Aorta (tissue), 5 donors: Measurements from ENCODE around the gene ABCB8. TPM values are rescaled to one million over a fixed set of nuclear protein-coding genes. Genes with fewer than 3 reads are reported as not detected.

Source experiments
- ATAC-seq: fragments of 200-7000 bp; cut with Tn5 transposase; one replicate; pipeline ENCODE4 v1.9.1; 2022; ENCODE audit warnings: moderate library complexity; ENCODE audit not compliant: low FRiP score
- DNase-seq, 2 donors: peaks; one replicate each; pipeline ENCODE4 v3.0.0-alpha.2; 2020
- H3K27ac ChIP-seq, 2 donors: one replicate each; pipeline ENCODE4 v1.5.1; 2013; ENCODE audit warnings: low read length in 2 of 2, mild to moderate bottlenecking in 2 of 2, moderate library complexity in 2 of 2, control low read depth in 1 of 2, inconsistent platforms in 1 of 2, low read depth in 1 of 2
- H3K27me3 ChIP-seq, 2 donors: one replicate each; pipeline ENCODE4 v1.6.1; 2013; ENCODE audit warnings: control low read depth in 1 of 2, low read length in 1 of 2, mild to moderate bottlenecking in 1 of 2, moderate library complexity in 1 of 2; ENCODE audit not compliant: insufficient read depth in 2 of 2, control insufficient read depth in 1 of 2
- H3K36me3 ChIP-seq, 2 donors: one replicate each; pipeline ENCODE4 v1.6.1; 2013; ENCODE audit warnings: control low read depth in 1 of 2, low read length in 1 of 2, mild to moderate bottlenecking in 1 of 2; ENCODE audit not compliant: insufficient read depth in 2 of 2, control insufficient read depth in 1 of 2
- H3K4me1 ChIP-seq, 2 donors: one replicate each; pipeline ENCODE4 v1.6.1; 2013; ENCODE audit warnings: low read length in 2 of 2, control low read depth in 1 of 2, mild to moderate bottlenecking in 1 of 2, moderate library complexity in 1 of 2; ENCODE audit not compliant: insufficient read depth in 2 of 2, control insufficient read depth in 1 of 2
- H3K4me3 ChIP-seq, 2 donors: one replicate each; pipeline ENCODE4 v1.5.1; 2013; ENCODE audit warnings: low read length in 2 of 2, control low read depth in 1 of 2, mild to moderate bottlenecking in 1 of 2
- H3K9me3 ChIP-seq: one replicate; pipeline ENCODE4 v1.6.1; 2013; ENCODE audit warnings: mild to moderate bottlenecking, low read length; ENCODE audit not compliant: control insufficient read depth
- WGBS, 2 donors: extraction: QIAGEN DNeasy Blood & Tissue Kit; methylation state at CpG; one replicate each; pipeline ENCODE4 v1.1.7; 2013; 5-methylcytosine and 5-hydroxymethylcytosine counted together
- intact Hi-C, 2 donors: fragments of 100-400 bp; cut with DNase I; formaldehyde crosslinking; loops; one replicate each; pipeline versions ENCODE4 v1.14.2 to v1.15.0; 2022
- polyA plus RNA-seq, 2 donors: library from polyadenylated mRNA; stranded (reverse); fragments of 200-250 nt; gene quantifications; one replicate each; pipeline ENCODE4 v1.2.3, GENCODE V29; 2013
- total RNA-seq, 2 donors: library from RNA; stranded (reverse); fragmentation: NEBNext Ultra II Directional; extraction: Animal tissue kit (Norgen Biotek cat#: 25700); gene quantifications; one replicate each; pipeline ENCODE4 v1.2.1, GENCODE V29; 2021
- donor health status: healthy with polysubstance abuse.
- donor health status: Bipolar disorder and iron deficiency.
- donor health status: DM: no; HTN: no; CAD: no.
- donor health status: DM: no; HTN: no; CAD: no.
- donor health status: DM: yes; HTN: yes; CAD: no.

The ABCB8 gene
- total and polyA plus RNA-seq, 4 donors: 5.5 to 39.7 (median 24.7) TPM

- no peak overlapping the region for H3K27ac ChIP-seq
- peak overlapping the region; percentile 57 to 75 for H3K4me3 ChIP-seq
- DNase-seq (peak in 1 of 2 donors; percentile 85), ATAC-seq (no peak)
- no peaks in the 10 kb centered on the region for H3K36me3 ChIP-seq
- H3K9me3 ChIP-seq: no peaks in the 10 kb centered on the region
- H3K4me1 ChIP-seq: no peaks in the 10 kb centered on the region
- no peaks in the 10 kb centered on the region for H3K27me3 ChIP-seq
- 3% methylated on average over 21 of the region's 21 CpGs for WGBS, 2 donors
- intact Hi-C loops: loop anchor here in 1 of 2 donors (1.0 kb wide), 1 partner anchor 20 kb away; the partner anchor contains the start of gene FASTK
Measured at GRCh38 chr7:151060416-151061212, 32.4 kb downstream of the ABCB8 start.

GRCh38 chr7:151061213-151062110, 33.2 kb downstream of the ABCB8 start:
- DNase-seq (no peak), ATAC-seq (no peak)
- WGBS, 2 donors: 44 to 49% methylated on average over 33 of the region's 33 CpGs
- Histone ChIP-seq H3K36me3 (no peaks in the 10 kb centered on the region), H3K27me3 (no peaks in the 10 kb centered on the region), H3K4me3 (no peak overlapping the region), H3K4me1 (no peaks in the 10 kb centered on the region), H3K27ac (no peak overlapping the region), H3K9me3 (no peaks in the 10 kb centered on the region)
- intact Hi-C loops: loop anchor here in 1 of 2 donors (1.0 kb wide), 1 partner anchor 19 kb away; the partner anchor contains the start of gene FASTK

GRCh38 chr7:151062111-151062398, 33.8 kb downstream of the ABCB8 start:
- DNase-seq (no peak), ATAC-seq (no peak)
- WGBS, 2 donors: 51 to 62% methylated on average over 10 to 11 of the region's 11 CpGs
- Histone ChIP-seq H3K4me1 (no peaks in the 10 kb centered on the region), H3K27me3 (no peaks in the 10 kb centered on the region), H3K4me3 (no peak overlapping the region), H3K36me3 (no peaks in the 10 kb centered on the region), H3K27ac (no peak overlapping the region), H3K9me3 (no peaks in the 10 kb centered on the region)
- intact Hi-C loops: no loop called here

- Histone ChIP-seq H3K4me3 (no peak overlapping the region), H3K9me3 (no peaks in the 10 kb centered on the region), H3K4me1 (no peaks in the 10 kb centered on the region), H3K27ac (peak overlapping the region in 1 of 2 donors; percentile 23), H3K36me3 (peaks cover 2 to 4% of the 10 kb centered on the region in 2 donors), H3K27me3 (no peaks in the 10 kb centered on the region)
- intact Hi-C loops: no loop called here
- ATAC-seq (no peak), DNase-seq (peak in 1 of 2 donors; percentile 89)
- WGBS, 2 donors: 21 to 24% methylated on average over 38 to 43 of the region's 43 CpGs
Measured at GRCh38 chr7:151062399-151063211, 34.4 kb downstream of the ABCB8 start.

GRCh38 chr7:151063212-151063561, 34.9 kb downstream of the ABCB8 start:
- Histone ChIP-seq H3K9me3 (no peaks in the 10 kb centered on the region), H3K36me3 (peaks cover 2 to 8% of the 10 kb centered on the region in 2 donors), H3K27me3 (no peaks in the 10 kb centered on the region), H3K4me3 (no peak overlapping the region), H3K27ac (no peak overlapping the region), H3K4me1 (no peaks in the 10 kb centered on the region)
- DNase-seq: no peak
- intact Hi-C loops: no loop called here
- no peak for ATAC-seq
- WGBS, 2 donors: 7 to 22% methylated on average over 11 of the region's 11 CpGs

GRCh38 chr7:151064454-151064853, 36.2 kb downstream of the ABCB8 start:
- no peak overlapping the region for H3K27ac ChIP-seq
- H3K9me3 ChIP-seq: no peaks in the 10 kb centered on the region
- H3K4me3 ChIP-seq: no peak overlapping the region
- intact Hi-C loops: no loop called here
- ATAC-seq: no peak
- no peaks in the 10 kb centered on the region for H3K4me1 ChIP-seq
- H3K36me3 ChIP-seq: peaks cover 2 to 8% of the 10 kb centered on the region in 2 donors
- no peaks in the 10 kb centered on the region for H3K27me3 ChIP-seq
- DNase-seq: no peak
- 92 to 93% methylated on average over 17 to 18 of the region's 18 CpGs for WGBS, 2 donors

GRCh38 chr7:151064993-151065392, 36.7 kb downstream of the ABCB8 start:
- WGBS, 2 donors: 86 to 88% methylated on average over 6 of the region's 6 CpGs
- Histone ChIP-seq H3K27me3 (no peaks in the 10 kb centered on the region), H3K4me3 (no peak overlapping the region), H3K36me3 (peaks cover 2 to 8% of the 10 kb centered on the region in 2 donors), H3K4me1 (no peaks in the 10 kb centered on the region), H3K27ac (no peak overlapping the region), H3K9me3 (no peaks in the 10 kb centered on the region)
- intact Hi-C loops: no loop called here
- ATAC-seq: no peak
- DNase-seq: no peak

- no peaks in the 10 kb centered on the region for H3K27me3 ChIP-seq
- DNase-seq (no peak), ATAC-seq (no peak)
- intact Hi-C loops: no loop called here
- no peaks in the 10 kb centered on the region for H3K4me1 ChIP-seq
- H3K4me3 ChIP-seq: no peak overlapping the region
- WGBS, 2 donors: 84 to 86% methylated on average over 14 of the region's 14 CpGs
- H3K9me3 ChIP-seq: no peaks in the 10 kb centered on the region
- peaks cover 2 to 11% of the 10 kb centered on the region in 2 donors for H3K36me3 ChIP-seq
- no peak overlapping the region for H3K27ac ChIP-seq
Measured at GRCh38 chr7:151065516-151065915, 37.3 kb downstream of the ABCB8 start.
